ENCODE results near the gene ERMP1.

The ERMP1 gene

DNA sequence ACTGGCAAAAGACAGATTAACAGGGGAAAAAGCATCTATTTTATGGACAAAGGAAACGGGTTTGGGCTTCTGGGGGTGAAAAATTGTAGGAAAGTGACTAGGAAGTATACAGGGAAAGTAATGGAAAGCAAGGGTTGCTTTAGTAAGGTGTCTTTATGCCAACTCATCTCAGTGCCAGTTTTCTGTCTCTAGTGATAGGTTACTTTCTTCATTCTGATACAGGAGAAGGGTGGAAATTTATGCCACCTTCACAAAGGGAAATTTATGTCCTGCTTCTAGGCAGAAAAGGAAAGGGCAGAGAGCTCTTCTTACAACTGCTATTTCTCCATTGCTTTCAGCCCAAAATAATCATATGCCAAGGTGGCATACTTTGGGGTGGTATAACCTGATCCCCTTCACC lies 20.1 kb upstream of the ERMP1 start:
- no peak for DNase-seq (ENCODE audit: low read depth)

DNA sequence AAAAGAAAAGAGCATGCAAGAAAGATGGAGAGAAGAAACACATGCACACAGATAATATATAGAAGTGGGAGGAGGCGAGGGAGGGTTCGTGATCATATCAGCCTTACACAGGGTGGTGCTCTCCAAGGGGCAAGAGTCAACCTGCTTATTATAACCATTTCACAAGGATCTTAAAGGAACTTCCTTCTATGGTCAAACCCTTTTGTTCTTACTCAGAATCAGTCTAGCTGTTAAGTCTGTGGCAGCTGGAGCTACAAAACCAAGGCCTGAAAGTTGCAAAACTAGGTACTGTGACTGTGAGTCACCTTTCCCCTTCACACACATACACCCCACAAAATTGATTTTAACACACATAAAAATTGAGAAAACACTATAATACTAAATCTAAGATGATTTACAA lies 18.5 kb upstream of the ERMP1 start:
- DNase-seq (ENCODE audit: low read depth), result peak; percentile 74

DNA sequence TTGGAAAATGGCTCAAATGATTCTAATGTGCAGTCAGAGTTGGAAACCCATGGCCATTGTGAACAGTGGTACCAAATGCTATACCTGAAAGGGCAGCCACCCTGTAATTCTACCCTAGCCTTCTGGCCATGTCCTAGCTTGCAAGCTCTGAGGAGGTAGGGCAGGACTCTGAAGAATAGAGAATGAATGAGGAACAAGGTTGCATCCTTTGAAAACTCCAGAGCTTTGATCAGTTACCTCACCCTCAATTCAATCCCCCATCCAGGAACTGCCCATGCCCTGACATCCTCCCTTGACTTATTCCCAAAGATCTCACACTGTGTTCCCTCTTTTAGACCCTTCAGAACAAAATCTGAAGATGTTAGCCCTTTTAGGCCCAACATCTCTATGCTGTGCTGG lies 17.8 kb upstream of the ERMP1 start:
- DNase-seq (ENCODE audit: low read depth), result no peak

DNA sequence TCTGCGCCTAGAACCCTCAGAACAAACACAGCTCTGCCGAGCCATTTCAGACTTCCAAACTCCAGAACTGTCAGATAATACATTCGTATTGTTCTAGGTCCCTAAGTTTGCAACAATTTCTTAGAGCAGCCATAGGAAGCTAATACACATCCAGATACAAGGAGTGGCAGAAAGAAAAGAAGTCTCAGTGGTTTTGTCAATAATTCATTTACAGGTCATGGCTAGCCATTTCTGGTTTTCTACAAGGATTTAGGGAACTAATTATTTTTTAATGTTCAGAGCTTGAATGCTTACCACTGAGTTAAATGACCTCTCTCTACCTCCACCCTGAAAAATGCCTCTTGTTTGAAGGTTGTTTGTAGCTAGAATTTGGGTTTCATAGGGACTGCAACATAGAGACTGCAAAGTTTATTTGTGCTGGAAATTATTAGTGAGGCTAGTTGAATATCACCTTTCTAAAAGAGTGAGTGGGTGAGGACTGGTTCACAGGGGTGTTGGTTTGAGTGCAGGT lies 15.5 kb upstream of the ERMP1 start:
- no peak for DNase-seq (ENCODE audit: low read depth)

DNA sequence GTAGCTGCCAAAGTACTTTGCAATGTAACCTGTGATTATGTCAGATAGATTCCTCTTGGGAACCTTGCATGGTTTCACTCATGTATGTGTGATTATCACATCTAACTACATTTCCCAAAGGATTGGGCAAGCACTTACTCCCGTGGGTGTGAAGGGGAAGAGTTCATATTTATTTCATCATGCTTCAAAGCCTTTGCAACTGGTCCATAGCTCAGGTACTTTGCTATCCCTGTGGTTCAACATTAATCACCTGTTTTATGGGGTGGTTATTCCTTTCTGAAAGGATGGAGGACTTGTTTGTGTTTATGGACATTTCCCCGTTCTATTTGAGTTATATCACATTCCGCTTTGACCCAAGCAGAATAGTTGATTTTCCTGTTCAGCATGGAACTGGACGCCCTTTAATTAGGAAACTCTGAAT lies 13.6 kb upstream of the ERMP1 start:
- DNase-seq (ENCODE audit: low read depth), result no peak

DNA sequence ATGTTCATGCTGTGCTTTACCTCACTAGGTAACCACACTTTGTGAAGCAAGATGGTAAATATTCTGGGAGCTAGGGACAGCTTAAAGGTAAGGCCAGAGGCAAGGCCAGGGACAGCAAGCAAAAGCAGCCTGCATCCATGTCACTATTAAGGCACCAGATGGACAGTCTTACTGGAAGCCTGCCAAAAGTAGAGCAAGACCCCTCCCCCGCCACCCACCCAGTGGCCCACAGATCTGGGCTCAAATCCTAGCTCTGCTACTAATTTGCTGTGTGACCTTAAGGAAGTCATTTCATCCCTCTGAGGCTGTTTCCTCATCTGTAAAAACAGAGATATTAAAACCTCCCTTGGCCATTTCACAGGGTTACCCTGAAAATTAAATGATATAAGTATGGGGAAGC lies 13.2 kb upstream of the ERMP1 start:
- no peak for DNase-seq (ENCODE audit: low read depth)

DNA sequence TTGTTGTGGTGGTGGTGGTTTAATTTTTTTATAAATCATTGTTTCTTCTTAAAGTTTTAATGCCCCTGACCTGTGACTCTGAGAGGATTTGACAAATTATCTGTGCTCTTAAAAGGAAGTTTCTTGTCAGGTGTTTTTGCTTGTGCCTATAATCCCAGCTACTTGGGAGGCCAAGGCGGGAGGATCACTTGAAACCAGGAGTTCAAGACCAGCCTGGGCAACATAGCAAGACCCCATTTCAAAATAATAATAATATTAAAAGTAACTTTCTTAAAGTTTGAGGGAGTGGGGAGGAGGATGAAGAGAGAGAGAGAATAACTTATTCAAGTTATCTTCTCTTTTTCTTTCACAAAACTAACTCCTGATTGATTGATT lies 12.2 kb upstream of the ERMP1 start:
- DNase-seq (ENCODE audit: low read depth), result no peak

DNA sequence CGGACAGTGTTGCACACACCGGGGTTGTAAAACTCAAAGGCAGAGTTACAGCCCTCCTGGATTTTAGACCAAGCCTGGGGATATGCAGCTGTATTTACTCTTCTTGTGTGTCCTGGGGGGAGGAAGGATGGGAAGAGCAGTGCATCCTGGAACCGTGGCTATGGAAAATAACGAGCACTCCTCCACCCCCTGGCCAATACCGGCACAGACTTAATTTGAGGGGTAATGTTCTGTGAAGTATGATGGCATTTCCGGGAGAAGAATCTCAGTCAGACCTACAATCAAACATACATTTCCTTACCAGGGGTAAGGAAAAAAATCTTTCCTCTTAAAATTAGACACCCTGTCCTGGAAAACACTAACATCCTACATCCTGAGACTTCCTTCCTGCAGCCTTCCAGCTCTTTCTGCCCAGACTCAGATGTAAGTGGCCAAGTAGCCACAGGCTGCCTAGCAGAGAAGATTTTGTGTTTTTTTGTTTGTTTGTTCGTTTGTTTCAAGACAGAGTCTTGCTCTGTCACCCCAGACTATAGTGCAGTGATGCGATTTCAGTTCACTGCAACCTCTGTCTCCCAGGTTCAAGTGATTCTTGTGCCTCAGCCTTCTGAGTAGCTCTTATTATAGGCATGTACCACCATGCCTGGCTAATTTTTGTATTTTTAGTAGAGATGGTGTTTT lies 11.0 kb upstream of the ERMP1 start:
- peak; percentile 26 for DNase-seq (ENCODE audit: low read depth)

DNA sequence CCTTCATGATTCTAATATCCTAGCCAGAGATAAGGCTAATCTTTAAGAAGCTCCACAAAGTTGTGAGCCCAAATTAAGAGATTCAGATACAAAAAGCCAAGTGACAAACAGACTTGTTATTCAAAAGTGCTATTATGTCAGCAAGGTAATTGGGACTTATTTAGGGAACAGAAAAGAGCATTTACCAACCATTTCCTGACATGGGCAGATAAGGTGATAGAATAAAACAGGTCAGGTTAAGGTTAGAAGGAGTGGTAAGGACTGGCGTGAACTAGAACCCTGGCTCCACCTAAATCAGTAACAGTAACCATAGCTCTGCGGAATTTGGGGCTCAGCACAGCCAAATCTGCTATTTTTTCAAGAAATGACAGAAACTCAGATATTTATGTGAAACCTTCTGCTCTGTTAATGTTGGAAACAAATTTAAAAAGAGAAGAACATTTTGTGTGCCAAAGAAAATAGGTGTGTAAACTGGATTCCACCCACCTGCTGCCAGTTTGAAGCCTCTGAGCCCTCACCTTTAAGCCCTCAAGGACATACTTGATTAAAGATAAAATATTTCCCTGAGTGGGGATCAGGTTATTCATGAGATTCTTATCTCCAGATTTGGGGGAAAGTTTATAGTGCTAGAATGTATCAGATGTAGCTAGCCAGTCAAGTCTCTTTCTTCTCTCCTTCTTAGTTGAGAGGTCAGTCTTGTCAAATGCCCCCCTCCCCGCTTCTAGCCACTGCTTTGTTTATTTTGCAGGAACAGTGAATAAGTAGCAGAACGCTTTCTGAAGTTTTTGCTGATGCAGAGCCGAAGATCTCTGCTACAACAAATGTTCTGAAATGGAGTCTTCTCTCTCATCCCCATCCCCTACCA lies 10.2 kb upstream of the ERMP1 start:
- no peak for DNase-seq (ENCODE audit: low read depth)

DNA sequence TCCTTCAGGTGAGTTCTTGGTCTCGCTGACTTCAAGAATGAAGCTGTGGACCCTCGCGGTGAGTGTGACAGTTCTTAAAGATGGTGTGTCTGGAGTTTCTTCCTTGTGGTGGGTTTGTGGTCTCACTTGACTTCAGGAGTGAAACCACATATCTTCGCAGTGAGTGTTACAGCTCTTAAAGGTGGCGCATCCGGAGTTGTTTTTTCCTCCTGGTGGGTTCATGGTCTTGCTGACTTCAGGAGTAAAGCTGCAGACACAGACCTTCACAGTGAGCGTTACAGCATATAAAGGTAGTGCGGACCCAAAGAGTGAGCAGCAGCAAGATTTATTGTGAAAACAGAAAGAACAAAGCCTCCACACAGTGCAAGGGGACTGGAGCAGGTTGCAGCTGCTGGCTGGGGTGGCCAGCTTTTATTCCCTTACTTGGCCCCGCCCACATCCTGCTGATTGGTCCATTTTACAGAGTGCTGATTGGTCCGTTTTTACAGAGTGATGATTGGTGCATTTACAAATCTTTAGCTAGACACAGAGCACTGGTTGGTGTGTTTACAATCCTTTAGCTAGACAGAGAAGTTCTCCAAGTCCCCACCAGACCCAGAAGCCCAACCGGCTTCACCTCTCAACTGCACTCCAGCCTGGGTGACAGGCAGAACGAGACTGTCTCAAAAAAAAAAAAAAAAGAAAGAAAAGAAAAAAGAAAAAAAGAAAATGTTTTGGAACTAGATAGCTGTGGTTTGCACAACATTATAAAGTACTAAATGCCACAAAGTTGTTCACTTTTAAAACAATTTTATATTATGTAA lies 9.1 kb upstream of the ERMP1 start:
- no peak for DNase-seq (ENCODE audit: low read depth)

DNA sequence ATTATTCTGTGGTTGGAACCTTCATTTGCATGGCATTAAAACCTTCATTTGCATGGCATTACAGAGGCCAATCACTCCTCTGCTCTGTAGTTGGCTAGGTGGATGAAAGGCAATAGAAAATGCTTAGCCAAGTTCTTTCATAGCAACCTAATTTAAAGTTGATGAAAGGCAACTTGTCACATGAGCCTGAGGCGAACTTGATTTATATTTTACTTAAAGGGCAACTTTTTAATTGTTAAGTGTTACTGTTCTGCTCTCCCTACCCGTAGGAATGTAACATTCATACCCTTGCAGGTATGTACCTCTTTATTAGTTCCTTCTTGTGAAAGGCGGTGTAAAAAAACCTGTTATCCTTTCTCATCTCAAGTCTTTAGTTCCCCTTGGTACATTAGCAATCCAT lies 7.9 kb upstream of the ERMP1 start:
- no peak for DNase-seq (ENCODE audit: low read depth)

DNA sequence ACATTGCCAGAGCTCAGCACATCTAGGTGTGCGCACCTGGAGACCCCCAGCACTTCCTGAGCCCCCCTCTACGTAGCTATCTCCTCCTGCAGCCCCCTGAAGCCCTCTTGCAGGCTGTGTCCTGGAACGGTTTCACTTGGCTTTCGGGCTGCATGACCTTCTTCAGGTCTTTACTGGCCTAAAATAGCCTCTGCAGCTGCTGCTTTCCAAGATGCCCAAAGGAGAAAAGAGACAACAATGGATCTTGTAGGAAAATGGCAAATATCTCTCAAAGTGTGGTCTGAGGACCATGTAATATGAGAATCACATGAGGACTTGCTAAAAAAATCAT lies 6.6 kb upstream of the ERMP1 start:
- no peak for DNase-seq (ENCODE audit: low read depth)

DNA sequence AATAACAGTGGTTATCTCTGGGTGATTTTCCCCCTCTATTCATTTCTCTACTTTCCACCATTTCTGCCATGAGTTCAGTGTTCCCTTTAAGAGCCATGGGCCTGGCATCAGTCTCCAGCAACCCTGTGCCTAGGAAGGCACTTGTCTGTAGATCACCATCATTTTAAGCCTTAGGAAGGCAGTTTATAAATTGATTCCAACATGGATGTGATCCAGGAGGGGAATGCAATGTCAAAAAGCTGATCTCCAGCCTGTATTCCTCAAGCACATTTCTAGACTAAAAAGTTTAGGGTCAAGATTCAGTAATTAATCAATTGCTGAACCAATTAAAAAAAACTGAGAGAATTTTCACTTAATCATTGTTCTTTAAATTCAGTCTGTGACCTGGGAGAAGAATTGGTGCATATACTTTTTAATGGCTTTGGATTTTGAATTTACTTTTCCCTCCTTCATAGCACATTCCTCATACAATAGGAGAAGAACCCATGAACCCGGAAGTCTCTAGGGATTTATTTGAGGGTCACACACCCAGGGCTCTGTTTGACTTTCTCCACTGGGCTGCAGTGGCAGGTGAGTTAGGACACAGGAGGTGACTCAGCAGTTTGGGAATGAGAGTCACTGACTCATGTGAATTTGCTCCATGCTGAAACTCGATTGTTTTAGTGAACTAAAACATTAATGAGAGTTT lies 6.1 kb upstream of the ERMP1 start:
- DNase-seq (ENCODE audit: low read depth), result no peak

DNA sequence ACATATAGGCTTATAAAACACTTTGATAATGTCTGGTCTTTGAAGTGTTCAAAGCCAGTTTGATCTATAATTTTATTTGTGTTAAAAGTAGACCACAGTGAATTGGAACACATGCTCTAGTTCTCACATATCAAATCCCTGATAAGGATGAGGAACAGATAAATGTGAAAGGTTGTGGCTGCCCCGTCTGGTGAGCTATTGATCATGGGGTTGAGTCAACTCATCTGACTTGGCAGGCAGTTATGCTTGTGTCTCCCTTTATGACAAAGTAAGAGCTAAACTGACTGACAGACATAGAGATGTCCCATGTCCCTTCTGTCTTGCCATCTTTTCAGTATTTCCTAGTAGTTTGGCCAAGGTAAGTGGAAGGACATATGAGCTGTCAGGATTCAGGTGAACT lies 2.9 kb upstream of the ERMP1 start:
- no peak for DNase-seq (ENCODE audit: low read depth)

DNA sequence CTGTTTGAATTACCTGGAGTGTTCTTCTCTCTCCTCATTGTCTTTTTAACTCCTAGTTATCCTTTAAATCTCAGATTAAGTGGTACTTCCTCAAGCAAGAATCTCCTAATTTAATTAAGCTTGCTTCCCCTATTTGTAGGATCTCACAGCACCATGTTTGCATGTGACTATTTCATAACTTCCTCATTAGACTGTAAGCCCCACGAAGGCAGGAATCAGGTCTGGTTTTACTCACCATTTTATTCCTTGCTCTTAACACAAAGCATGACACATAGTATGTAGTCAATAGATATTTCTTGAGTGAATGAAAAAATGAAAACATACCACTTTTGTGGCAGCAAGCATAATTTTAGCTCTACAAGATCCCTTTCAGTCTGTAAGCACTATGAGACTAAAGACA lies 1.3 kb upstream of the ERMP1 start:
- no peak for DNase-seq (ENCODE audit: low read depth)

DNA sequence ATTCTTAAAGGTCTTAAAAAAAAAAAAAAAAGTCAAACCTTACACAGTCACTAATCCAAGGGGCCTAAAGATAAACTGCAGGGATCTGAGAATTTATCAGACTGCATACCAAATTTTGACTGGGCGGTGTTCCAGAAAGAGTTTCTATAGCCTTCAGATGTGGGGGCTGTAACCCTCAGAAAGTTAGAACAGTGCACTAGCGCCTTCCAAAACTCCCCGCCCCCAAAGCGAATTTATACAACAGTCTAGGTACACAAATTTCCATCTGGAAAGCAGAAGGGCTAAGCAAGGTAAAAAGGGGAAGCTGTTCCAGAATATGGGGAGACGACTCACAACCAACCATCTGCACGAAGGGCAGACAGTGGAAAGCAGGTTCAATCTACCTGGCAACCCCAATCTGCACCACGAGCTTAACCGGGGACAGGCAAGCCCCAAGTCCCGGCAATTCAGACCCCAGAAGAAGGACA lies 813 bp downstream of the ERMP1 start:
- no peak for DNase-seq (ENCODE audit: low read depth)

DNA sequence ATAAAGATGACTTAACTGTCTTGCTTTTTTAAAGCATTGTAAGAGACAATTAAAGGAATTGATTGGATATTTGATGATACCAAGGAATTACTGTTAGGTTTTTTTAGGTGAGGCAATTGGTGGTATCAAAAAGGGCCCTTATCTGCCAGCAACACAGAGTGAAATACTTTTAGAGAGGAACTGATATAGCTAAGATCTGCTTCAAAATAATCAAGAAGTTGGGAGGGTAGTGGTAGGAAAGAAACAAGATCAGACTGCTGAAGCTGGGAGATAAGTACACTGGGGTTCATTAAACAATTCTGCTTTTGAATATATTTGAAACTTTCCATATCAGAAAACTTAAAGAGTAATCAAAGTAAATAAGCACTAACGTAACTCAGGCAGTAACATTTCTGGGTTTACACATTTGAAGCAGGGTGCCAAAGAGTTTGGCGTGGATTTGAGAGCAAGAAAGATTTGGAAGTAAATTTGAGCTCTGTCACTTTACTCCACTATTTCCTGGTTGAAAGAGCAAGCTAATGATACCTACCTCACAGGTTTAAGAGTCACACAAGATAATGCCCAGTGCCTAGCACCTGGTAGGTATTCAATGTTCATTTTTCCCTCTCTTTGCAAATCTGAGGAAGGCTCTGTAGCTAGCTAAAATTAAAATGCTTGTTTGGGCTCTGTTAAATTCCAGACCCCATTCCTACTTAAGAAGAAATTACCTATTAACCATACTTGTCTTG lies 6.9 kb downstream of the ERMP1 start:
- DNase-seq (ENCODE audit: low read depth), result no peak

DNA sequence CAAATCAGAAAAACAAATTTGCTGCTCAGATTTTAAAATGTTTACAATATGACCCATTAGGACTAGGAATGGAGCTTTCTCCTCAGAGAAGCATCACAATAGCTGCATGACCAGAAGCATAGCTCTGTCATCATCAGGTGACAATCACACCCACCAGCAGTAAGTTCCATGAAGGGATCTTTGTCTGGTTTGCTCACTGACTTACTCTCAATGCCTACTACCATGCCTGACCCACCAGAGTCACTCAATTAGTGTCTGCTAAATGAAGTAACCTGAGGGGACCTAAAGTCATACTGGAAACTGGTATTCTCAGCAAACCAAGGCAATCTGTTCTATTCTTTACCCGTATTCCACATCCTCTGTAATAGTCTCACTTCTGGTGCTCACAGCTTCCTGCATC lies 7.7 kb downstream of the ERMP1 start:
- DNase-seq (ENCODE audit: low read depth), result no peak

DNA sequence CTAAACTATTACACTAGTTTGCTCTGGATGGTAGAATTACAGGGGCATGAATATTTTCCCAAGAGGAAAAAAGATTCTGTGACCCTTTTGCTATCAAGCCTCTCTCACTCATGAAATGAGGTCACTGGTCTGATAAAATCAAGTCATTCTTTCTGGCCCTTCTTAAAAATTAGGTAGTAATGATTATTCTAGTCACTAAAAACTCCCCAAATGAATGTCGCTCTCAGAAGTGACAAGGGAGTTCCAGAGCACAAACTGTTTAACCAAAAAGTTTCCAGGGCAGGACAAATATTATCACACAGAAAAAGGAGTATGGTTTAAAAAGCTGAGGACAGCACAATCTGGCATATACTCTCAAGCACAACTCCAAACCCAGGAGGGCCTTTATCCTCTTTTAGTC lies 12.5 kb downstream of the ERMP1 start:
- DNase-seq (ENCODE audit: low read depth), result no peak

DNA sequence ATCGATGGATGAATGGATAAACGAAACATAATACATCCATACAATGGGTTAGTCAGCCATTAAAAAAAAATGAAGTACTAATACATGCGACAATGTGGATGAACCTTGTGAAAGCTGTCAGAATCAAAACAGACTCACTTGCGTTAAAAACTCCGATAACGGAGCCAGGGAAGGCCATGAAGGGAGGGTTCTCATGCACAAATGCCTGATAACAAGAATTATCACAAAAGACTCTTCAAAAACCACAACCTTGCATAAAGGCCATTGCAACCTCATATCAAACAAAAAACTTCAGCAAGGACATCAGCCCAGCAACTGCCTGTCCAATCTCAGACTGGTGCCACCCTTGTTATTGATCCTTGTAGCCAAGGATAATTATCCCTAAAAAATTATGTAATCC lies 13.7 kb downstream of the ERMP1 start:
- DNase-seq (ENCODE audit: low read depth), result no peak

DNA sequence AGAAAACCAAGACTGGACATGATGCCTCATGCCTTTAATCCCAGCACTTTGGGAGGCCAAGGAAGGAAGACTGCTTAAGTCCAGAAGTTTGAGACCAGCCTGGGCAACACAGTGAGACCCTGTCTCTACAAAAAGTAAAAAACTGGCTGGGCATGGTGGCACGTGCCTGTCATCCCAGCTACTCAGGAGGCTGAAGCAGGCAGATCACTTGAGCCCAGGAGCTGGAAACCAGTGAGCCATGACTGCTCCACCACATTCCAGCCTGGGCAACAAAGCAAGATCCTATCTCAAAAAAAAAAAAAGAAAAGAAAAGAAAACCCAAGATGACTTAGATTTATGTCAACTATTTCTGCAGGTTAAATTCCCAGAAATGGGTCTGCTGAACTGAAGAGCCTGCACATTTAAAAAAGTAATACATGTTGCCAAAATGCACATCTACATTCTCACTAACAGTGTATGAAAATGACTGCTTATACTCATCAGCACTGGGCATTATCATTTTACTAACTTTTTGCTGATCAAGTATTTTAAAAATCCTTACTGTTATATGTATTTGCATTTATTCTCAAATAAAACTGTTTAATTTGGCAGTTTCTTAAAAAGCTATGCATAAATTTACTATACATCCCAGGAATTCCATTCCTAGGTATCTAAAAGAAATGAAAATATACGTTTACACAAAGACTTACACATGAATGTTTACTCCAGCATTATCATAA lies 14.3 kb downstream of the ERMP1 start:
- no peak for DNase-seq (ENCODE audit: low read depth)
